ENCODE data around the gene ESPN.

GRCh38 chr1:6468729-6469461, 44.3 kb downstream of the ESPN start:
- TF ChIP-seq CTCF (IDR thresholded peaks at IDR 0.05; ENCODE audit: insufficient read depth, low read depth, low read length) (no peak), EZH2 (IDR thresholded peaks at IDR 0.05; ENCODE audit: insufficient read depth, low read length) (no peak)
